ENCODE results near the gene MAPK7.

Gene MAPK7

DNA sequence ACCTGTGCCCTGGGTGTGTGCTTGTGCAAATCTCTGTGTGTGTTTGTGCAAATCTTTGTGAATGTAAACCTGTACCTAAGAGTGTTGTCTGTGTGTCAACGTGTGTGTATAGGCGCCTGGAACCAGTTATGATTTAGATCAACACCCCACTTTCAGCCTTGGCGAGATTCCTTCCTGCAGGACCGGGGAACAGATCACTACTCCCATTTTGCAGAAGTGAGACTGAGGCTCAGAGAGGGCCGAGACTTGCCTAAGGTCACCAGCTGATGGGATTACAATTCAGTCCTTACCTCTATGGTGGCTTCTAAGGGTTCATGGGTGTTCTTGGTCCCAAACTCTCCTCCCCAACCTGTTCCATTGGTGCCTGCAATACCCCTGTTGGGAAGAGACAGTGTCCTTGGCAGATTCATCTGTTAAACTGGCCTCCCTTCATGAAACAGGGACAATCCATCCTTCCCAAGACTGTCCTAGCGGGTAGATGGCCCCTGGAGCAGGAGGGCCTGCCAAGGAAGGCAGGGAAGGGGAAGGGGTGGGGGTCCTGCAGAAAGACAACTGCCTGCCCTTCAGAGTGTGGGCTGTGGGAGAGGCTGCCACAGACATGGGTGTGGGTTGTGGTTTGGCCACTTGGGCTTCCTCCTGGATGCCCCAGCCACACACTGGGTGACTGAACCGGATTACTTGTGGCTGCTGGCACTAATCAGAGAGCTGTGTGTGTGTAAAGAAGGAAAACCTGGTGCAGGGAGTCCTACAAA lies 6.9 kb upstream of the MAPK7 start:
- H3K4me1 Mint-ChIP-seq (ENCODE audit: low read depth in 2 of 2), result peaks cover 47% of the 10 kb centered on the region in 2 donors
- peaks cover 5% of the 10 kb centered on the region for H3K36me3 Mint-ChIP-seq (ENCODE audit: insufficient read depth)
- H3K9me3 Mint-ChIP-seq, result peaks cover 0 to 2% of the 10 kb centered on the region in 2 donors
- DNase-seq, result no peak
- no peaks in the 10 kb centered on the region for H3K27me3 Mint-ChIP-seq
- peak; percentile 38 for ATAC-seq (replicated peaks)
- peak overlapping the region; percentile 71 to 83 for H3K4me3 Mint-ChIP-seq
- H3K27ac Mint-ChIP-seq, result peak overlapping the region; percentile 83 to 95

DNA sequence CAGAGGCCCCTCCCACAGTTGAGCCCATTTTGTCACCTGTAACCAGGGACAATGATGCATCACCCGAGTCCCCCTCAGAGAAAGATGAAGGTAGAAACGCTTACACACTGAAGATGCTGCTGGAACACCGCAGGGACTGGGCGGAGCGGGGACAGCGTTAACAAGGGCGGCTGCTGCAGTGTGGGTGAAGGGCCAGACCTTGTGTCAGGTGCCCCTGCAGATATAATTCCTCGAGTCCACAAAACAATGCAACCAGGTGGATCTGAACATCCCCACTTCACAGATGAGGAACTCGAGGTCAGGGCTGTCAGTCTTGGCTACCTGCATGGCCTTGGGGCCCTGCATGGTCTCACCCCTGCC lies 6.3 kb upstream of the MAPK7 start:
- peak overlapping the region; percentile 59 to 83 for H3K4me3 Mint-ChIP-seq
- H3K27ac Mint-ChIP-seq, result peak overlapping the region; percentile 81 to 83

DNA sequence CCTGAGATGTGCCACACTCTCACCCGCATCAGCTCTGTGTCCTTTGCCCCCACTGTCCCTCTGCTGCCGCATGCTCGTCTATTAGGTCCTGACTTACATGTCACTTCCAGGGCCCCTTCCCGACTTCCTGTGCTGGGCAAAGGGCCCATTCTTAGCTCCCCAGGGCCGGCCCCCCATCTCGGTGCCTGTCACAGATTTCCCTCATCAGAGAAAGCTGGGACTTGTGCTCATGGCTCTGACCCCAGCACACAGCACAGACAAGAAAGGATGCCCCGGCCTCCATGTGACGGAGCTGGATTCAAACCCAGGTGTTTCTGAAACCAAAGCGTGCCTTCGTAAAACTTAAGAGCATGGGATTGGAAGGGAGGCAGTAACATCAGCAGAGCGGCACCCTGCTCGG lies 5.9 kb upstream of the MAPK7 start:
- DNase-seq (no peak), ATAC-seq (replicated peaks) (no peak)
- Mint-ChIP-seq H3K36me3 (ENCODE audit: insufficient read depth) (peaks cover 11% of the 10 kb centered on the region), H3K9me3 (peaks cover 0 to 2% of the 10 kb centered on the region in 2 donors), H3K4me1 (ENCODE audit: low read depth in 2 of 2) (peaks cover 53% of the 10 kb centered on the region in 2 donors), H3K27me3 (no peaks in the 10 kb centered on the region), H3K27ac (peak overlapping the region; percentile 81 to 83), H3K4me3 (peak overlapping the region; percentile 59 to 83)

More for the DNA sequence above, 6.3 kb upstream of the MAPK7 start:
- Mint-ChIP-seq H3K4me1 (ENCODE audit: low read depth in 2 of 2) (peaks cover 50% of the 10 kb centered on the region in 2 donors), H3K9me3 (peaks cover 0 to 2% of the 10 kb centered on the region in 2 donors), H3K27me3 (no peaks in the 10 kb centered on the region), H3K36me3 (ENCODE audit: insufficient read depth) (peaks cover 7% of the 10 kb centered on the region)
- DNase-seq (no peak), ATAC-seq (replicated peaks) (no peak)

DNA sequence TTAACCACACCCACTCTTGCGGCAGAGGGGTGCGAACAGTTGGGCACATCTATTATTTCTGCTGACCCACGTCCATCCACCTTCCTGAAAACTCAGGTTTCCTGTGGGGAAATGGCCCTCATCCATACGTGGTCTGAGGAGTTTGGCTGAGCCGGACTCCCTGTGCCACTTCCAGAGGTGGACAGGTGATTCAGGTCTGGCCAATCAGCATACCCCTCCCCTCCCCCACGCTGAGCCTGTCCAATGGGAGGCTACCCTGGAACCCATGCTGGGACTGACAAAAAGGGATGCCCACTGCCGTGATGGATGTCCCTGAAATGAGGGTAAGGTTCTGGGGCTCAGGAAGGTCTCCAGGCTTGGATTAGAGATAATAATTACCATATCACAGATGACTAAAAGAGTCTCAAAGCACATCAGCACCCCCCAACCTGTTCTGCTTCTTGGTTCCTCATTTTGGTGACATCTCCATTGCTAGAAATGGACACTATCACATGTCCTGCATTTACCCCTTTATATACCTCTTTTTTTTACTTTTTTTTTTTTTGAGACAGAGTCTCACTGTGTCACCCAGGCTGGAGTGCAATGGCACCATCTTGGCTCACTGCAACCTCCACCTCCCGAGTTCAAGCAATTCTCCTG lies 5.3 kb upstream of the MAPK7 start:
- peaks cover 0 to 2% of the 10 kb centered on the region in 2 donors for H3K9me3 Mint-ChIP-seq
- H3K27ac Mint-ChIP-seq, result peak overlapping the region in 1 of 2 donors; percentile 83
- peaks cover 51 to 53% of the 10 kb centered on the region in 2 donors for H3K4me1 Mint-ChIP-seq (ENCODE audit: low read depth in 2 of 2)
- ATAC-seq (replicated peaks) (no peak), DNase-seq (no peak)
- H3K27me3 Mint-ChIP-seq, result no peaks in the 10 kb centered on the region
- peak overlapping the region; percentile 29 to 83 for H3K4me3 Mint-ChIP-seq
- peaks cover 17% of the 10 kb centered on the region for H3K36me3 Mint-ChIP-seq (ENCODE audit: insufficient read depth)

DNA sequence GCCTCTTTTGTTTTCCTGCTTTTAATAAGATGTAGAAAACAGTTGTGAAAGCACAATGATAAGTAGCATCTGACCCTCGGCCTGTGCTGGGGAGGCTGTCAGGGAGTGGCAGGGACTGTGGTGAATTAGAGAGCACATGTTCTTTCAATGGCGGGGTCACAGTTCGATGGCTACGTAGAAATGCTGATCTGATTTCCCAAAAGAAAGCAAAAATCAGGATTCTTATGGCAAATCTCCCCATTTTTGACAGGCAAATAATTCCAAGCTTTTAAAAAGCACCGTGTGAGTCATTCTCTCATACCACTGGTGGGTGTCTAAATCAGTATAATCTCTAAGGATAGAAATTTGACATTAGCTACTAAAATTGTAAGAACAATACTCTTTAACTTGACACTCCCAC lies 4.2 kb upstream of the MAPK7 start:
- H3K36me3 Mint-ChIP-seq (ENCODE audit: insufficient read depth), result peaks cover 19% of the 10 kb centered on the region
- DNase-seq (no peak), ATAC-seq (replicated peaks) (no peak)
- H3K4me3 Mint-ChIP-seq, result no peak overlapping the region
- no peak overlapping the region for H3K27ac Mint-ChIP-seq
- peaks cover 46 to 47% of the 10 kb centered on the region in 2 donors for H3K4me1 Mint-ChIP-seq (ENCODE audit: low read depth in 2 of 2)
- no peaks in the 10 kb centered on the region for H3K27me3 Mint-ChIP-seq
- peaks cover 0 to 2% of the 10 kb centered on the region in 2 donors for H3K9me3 Mint-ChIP-seq

DNA sequence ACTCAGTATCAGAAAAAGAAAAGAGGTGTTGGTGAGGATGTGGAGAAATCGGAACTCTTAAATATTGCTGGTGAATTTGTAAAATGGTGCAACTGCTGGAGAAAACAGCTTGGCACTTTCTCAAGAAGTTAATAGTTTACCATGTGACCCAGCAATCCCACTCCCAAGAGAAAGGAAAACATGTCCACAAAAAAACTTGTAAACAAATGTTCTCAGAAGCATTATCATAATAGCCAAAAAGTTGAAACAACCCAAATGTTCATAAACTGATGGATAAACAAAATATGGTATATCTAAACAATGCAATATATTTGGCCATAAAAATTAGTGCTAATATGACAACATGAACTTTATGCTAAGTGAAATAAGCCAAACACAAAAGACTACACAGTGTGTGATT lies 2.6 kb upstream of the MAPK7 start:
- Mint-ChIP-seq H3K9me3 (no peaks in the 10 kb centered on the region), H3K4me1 (ENCODE audit: low read depth in 2 of 2) (peaks cover 31 to 36% of the 10 kb centered on the region in 2 donors), H3K36me3 (ENCODE audit: insufficient read depth) (peaks cover 14% of the 10 kb centered on the region), H3K27ac (no peak overlapping the region), H3K4me3 (peak overlapping the region in 1 of 2 donors; percentile 27), H3K27me3 (no peaks in the 10 kb centered on the region)
- no peak for DNase-seq
- ATAC-seq (replicated peaks), result no peak

DNA sequence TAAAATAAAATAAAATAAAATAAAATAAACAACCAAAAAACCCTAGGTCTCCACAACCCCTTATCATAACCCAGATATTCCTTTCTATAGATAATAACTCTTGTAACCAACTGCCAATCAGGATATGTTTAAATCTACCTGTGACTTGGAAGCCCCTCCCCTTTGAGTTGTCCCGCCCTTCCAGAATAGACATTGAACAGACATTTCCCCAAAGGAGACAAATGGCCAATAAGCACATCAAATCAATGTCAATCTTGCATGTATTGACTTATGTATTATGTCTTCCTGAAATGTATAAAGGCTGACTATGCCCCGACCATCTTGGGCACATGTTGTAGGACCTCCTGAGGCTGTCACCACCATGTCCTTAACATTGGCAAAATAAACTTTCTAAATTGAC lies 1.5 kb upstream of the MAPK7 start:
- Mint-ChIP-seq H3K4me3 (peak overlapping the region; percentile 93 to 99), H3K4me1 (ENCODE audit: low read depth in 2 of 2) (peaks cover 21 to 26% of the 10 kb centered on the region in 2 donors), H3K36me3 (ENCODE audit: insufficient read depth) (peaks cover 20% of the 10 kb centered on the region), H3K27ac (peak overlapping the region; percentile 78 to 98), H3K9me3 (no peaks in the 10 kb centered on the region), H3K27me3 (no peaks in the 10 kb centered on the region)
- DNase-seq, result no peak
- ATAC-seq (replicated peaks), result no peak

DNA sequence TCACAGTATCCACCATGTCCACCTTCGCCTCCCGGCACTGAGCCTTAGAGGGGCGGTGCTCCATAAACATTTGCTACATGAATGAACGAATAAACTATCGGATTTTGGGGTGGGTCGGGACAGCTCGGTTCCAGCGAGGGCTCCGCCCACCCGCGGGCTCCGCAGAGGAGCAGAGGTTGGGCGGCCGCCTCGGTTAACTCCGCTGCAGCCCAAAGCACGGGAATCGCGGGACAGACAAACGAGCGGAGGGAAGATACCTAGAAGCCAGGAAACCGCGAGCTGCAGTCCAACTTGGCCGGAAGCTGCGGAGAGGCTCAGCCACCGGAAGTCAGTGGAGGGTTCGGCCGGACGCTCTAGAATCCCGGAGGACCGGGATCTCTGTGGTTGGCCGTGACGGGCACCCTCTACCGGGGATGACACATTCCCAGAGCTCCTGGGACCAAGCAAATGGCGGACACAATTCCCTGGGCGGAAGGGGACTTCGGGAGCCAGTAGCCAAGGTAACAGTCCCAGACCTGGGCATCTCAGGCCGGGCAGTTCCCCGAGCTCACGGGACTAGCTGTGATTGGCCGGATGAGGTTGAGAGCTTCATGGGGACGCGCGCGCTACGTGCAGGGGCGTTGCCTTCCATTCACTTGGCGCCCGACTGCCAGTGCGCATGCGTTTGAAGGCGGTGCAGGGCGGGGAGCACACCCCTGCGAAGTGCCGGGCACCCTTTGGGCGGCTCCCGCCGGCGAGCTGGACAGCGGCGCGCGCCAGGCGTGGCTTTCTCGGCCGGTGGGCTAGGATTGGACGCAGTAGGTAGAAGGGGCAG lies 489 bp upstream of the MAPK7 start:
- Mint-ChIP-seq H3K9me3 (no peaks in the 10 kb centered on the region), H3K27ac (peak overlapping the region; percentile 78 to 98), H3K27me3 (no peaks in the 10 kb centered on the region), H3K4me3 (peak overlapping the region; percentile 93 to 99), H3K4me1 (ENCODE audit: low read depth in 2 of 2) (peaks cover 13 to 20% of the 10 kb centered on the region in 2 donors), H3K36me3 (ENCODE audit: insufficient read depth) (peaks cover 20% of the 10 kb centered on the region)
- ATAC-seq (replicated peaks), result peak; percentile 86
- peak; percentile 89 to 92 (median 91) for DNase-seq

DNA sequence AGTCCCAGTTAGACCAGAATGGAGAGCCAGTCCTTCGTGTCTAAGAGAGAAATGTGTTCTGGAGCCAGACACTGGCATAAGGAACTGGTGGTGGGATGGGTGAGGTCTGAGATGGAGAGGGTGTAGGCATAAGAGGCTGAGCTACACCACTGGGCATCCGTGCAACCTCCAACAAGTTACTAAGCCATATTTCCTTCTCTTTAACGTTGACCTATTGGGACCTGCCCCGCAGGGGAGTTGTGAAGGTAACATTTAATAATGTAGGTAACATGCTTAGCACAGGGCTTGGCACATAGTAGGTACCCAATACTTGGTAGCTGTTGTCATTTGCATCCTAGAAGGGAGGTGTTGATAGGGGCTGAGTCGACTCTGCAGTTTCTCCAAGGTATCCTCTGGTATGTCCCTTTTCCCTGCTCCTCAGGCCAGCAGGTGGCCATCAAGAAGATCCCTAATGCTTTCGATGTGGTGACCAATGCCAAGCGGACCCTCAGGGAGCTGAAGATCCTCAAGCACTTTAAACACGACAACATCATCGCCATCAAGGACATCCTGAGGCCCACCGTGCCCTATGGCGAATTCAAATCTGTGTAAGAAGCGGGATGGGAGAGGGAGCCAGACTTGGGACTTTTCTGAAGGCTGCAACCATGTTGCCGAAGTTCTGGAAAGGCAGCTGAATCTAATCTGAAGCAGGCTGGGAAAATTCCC lies 1.2 kb downstream of the MAPK7 start:
- H3K27ac Mint-ChIP-seq, result peak overlapping the region; percentile 69 to 98
- peaks cover 18 to 25% of the 10 kb centered on the region in 2 donors for H3K4me1 Mint-ChIP-seq (ENCODE audit: low read depth in 2 of 2)
- no peaks in the 10 kb centered on the region for H3K9me3 Mint-ChIP-seq
- H3K27me3 Mint-ChIP-seq, result no peaks in the 10 kb centered on the region
- no peak for DNase-seq
- peak overlapping the region; percentile 93 to 99 for H3K4me3 Mint-ChIP-seq
- H3K36me3 Mint-ChIP-seq (ENCODE audit: insufficient read depth), result peaks cover 27% of the 10 kb centered on the region
- ATAC-seq (replicated peaks), result no peak

DNA sequence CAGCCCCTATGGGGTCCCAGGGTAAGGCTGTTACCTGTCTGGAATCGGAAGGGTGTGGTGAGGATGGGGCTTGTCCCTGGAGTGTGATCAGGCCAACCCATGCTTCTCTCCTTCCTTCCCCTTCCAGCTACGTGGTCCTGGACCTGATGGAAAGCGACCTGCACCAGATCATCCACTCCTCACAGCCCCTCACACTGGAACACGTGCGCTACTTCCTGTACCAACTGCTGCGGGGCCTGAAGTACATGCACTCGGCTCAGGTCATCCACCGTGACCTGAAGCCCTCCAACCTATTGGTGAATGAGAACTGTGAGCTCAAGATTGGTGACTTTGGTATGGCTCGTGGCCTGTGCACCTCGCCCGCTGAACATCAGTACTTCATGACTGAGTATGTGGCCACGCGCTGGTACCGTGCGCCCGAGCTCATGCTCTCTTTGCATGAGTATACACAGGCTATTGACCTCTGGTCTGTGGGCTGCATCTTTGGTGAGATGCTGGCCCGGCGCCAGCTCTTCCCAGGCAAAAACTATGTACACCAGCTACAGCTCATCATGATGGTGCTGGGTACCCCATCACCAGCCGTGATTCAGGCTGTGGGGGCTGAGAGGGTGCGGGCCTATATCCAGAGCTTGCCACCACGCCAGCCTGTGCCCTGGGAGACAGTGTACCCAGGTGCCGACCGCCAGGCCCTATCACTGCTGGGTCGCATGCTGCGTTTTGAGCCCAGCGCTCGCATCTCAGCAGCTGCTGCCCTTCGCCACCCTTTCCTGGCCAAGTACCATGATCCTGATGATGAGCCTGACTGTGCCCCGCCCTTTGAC lies 2.4 kb downstream of the MAPK7 start:
- Mint-ChIP-seq H3K4me1 (ENCODE audit: low read depth in 2 of 2) (peaks cover 21 to 25% of the 10 kb centered on the region in 2 donors), H3K9me3 (no peaks in the 10 kb centered on the region), H3K36me3 (ENCODE audit: insufficient read depth) (peaks cover 27% of the 10 kb centered on the region), H3K27ac (no peak overlapping the region), H3K4me3 (no peak overlapping the region), H3K27me3 (no peaks in the 10 kb centered on the region)
- DNase-seq, result no peak
- no peak for ATAC-seq (replicated peaks)

DNA sequence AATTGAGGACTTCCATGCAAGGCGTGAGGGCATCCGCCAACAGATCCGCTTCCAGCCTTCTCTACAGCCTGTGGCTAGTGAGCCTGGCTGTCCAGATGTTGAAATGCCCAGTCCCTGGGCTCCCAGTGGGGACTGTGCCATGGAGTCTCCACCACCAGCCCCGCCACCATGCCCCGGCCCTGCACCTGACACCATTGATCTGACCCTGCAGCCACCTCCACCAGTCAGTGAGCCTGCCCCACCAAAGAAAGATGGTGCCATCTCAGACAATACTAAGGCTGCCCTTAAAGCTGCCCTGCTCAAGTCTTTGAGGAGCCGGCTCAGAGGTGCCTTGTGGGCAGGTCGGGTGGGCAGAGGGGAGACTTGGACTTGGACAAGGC lies 3.1 kb downstream of the MAPK7 start:
- Mint-ChIP-seq H3K27ac (no peak overlapping the region), H3K4me3 (no peak overlapping the region), H3K4me1 (ENCODE audit: low read depth in 2 of 2) (peaks cover 17 to 24% of the 10 kb centered on the region in 2 donors), H3K27me3 (no peaks in the 10 kb centered on the region), H3K9me3 (no peaks in the 10 kb centered on the region), H3K36me3 (ENCODE audit: insufficient read depth) (peaks cover 27% of the 10 kb centered on the region)
- DNase-seq (no peak), ATAC-seq (replicated peaks) (no peak)

DNA sequence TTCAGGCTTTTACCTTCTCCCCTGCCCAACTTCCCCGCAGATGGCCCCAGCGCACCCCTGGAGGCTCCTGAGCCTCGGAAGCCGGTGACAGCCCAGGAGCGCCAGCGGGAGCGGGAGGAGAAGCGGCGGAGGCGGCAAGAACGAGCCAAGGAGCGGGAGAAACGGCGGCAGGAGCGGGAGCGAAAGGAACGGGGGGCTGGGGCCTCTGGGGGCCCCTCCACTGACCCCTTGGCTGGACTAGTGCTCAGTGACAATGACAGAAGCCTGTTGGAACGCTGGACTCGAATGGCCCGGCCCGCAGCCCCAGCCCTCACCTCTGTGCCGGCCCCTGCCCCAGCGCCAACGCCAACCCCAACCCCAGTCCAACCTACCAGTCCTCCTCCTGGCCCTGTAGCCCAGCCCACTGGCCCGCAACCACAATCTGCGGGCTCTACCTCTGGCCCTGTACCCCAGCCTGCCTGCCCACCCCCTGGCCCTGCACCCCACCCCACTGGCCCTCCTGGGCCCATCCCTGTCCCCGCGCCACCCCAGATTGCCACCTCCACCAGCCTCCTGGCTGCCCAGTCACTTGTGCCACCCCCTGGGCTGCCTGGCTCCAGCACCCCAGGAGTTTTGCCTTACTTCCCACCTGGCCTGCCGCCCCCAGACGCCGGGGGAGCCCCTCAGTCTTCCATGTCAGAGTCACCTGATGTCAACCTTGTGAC lies 3.6 kb downstream of the MAPK7 start:
- Mint-ChIP-seq H3K27ac (no peak overlapping the region), H3K4me1 (ENCODE audit: low read depth in 2 of 2) (peaks cover 15 to 24% of the 10 kb centered on the region in 2 donors), H3K9me3 (no peaks in the 10 kb centered on the region), H3K36me3 (ENCODE audit: insufficient read depth) (peaks cover 26% of the 10 kb centered on the region), H3K27me3 (no peaks in the 10 kb centered on the region), H3K4me3 (no peak overlapping the region)
- DNase-seq, result no peak
- no peak for ATAC-seq (replicated peaks)
